ENCODE data around the gene ARPC1B.
A peak's percentile ranks its signal among the peaks of the same experiment; 100 is the strongest.
"Not testable (repeated sequence)": the region's sequence is repeated elsewhere in the genome, so short reads cannot be mapped to it uniquely, and the experiment has no call there.

The ARPC1B gene

GRCh38 chr7:99386584-99387238, 12.2 kb downstream of the ARPC1B start:
- no peak overlapping the region for H3K4me3 ChIP-seq (ENCODE audit: insufficient read depth in 1 of 2, low read depth in 1 of 2, low read length in 2 of 2)
- H2BK5ac ChIP-seq (ENCODE audit: low read depth, low read length, poor library complexity, severe bottlenecking) = no peak overlapping the region
- no peak overlapping the region for H4K8ac ChIP-seq (ENCODE audit: low read length)
- H2AK5ac ChIP-seq (ENCODE audit: low read length, severe bottlenecking) = no peak overlapping the region
- no peak overlapping the region for H3K14ac ChIP-seq (ENCODE audit: low read length in 2 of 2)
- H3K4me2 ChIP-seq (ENCODE audit: low read length, poor library complexity, severe bottlenecking) = no peak overlapping the region
- H2BK12ac ChIP-seq (ENCODE audit: low read length in 2 of 2) = no peak overlapping the region
- H3K4ac ChIP-seq (ENCODE audit: low read depth in 1 of 2, low read length in 2 of 2) = no peak overlapping the region
- H2AFZ ChIP-seq (ENCODE audit: low read depth, low read length) = no peak overlapping the region
- no peaks in the 10 kb centered on the region for H3K9me3 ChIP-seq (ENCODE audit: control insufficient read depth, low read length)
- DNase-seq = peak; percentile 36
- no peaks in the 10 kb centered on the region for H3K27me3 ChIP-seq (ENCODE audit: control insufficient read depth in 1 of 2, insufficient read depth in 1 of 2, low read length in 2 of 2)
- 96% methylated on average over 9 of the region's 9 CpGs for WGBS
- no peak overlapping the region for H3K9ac ChIP-seq (ENCODE audit: low read length)
- no peak overlapping the region for H4K91ac ChIP-seq (ENCODE audit: low read length)
- H3K18ac ChIP-seq (ENCODE audit: low read depth in 1 of 2, low read length in 2 of 2) = no peak overlapping the region
- no peak overlapping the region for H2BK15ac ChIP-seq (ENCODE audit: low read depth, poor library complexity, severe bottlenecking)
- H3K36me3 ChIP-seq (ENCODE audit: control insufficient read depth in 1 of 2, insufficient read depth in 2 of 2, low read depth in 1 of 2, low read length in 2 of 2) = peaks cover 74% of the 10 kb centered on the region in 2 experiments
- H3K27ac ChIP-seq (ENCODE audit: low read length, poor library complexity, severe bottlenecking) = no peak overlapping the region
- H2BK120ac ChIP-seq (ENCODE audit: low read depth, low read length) = no peak overlapping the region
- peaks cover 33% of the 10 kb centered on the region for H3K79me1 ChIP-seq (replicated peaks; ENCODE audit: low read length, poor library complexity, severe bottlenecking)
- no peak overlapping the region for H3K23ac ChIP-seq (ENCODE audit: low read length in 2 of 2)
- peaks cover 12% of the 10 kb centered on the region for H3K4me1 ChIP-seq (ENCODE audit: control insufficient read depth, insufficient read depth, low read depth, low read length)

- H2AK5ac ChIP-seq (ENCODE audit: low read length, severe bottlenecking); H2BK120ac ChIP-seq (ENCODE audit: low read depth, low read length); H3K18ac ChIP-seq (ENCODE audit: low read depth in 1 of 2, low read length in 2 of 2); H3K23ac ChIP-seq (ENCODE audit: low read length in 2 of 2); H2BK12ac ChIP-seq (ENCODE audit: low read length in 2 of 2); H4K91ac ChIP-seq (ENCODE audit: low read length); H3K27ac ChIP-seq (ENCODE audit: low read length, poor library complexity, severe bottlenecking); H3K4me2 ChIP-seq (ENCODE audit: low read length, poor library complexity, severe bottlenecking); H3K14ac ChIP-seq (ENCODE audit: low read length in 2 of 2); H3K9ac ChIP-seq (ENCODE audit: low read length); DNase-seq; H3K9me3 ChIP-seq (ENCODE audit: control insufficient read depth, low read length); H3K4me3 ChIP-seq (ENCODE audit: insufficient read depth in 1 of 2, low read depth in 1 of 2, low read length in 2 of 2); H2BK5ac ChIP-seq (ENCODE audit: low read depth, low read length, poor library complexity, severe bottlenecking); H4K8ac ChIP-seq (ENCODE audit: low read length); H3K4ac ChIP-seq (ENCODE audit: low read depth in 1 of 2, low read length in 2 of 2); H2BK15ac ChIP-seq (ENCODE audit: low read depth, poor library complexity, severe bottlenecking); H3K27me3 ChIP-seq (ENCODE audit: control insufficient read depth in 1 of 2, insufficient read depth in 1 of 2, low read length in 2 of 2); H2AFZ ChIP-seq (ENCODE audit: low read depth, low read length): not testable (repeated sequence)
- Histone ChIP-seq H3K36me3 (ENCODE audit: control insufficient read depth in 1 of 2, insufficient read depth in 2 of 2, low read depth in 1 of 2, low read length in 2 of 2) (peaks cover 76 to 78% of the 10 kb centered on the region in 2 experiments), H3K4me1 (ENCODE audit: control insufficient read depth, insufficient read depth, low read depth, low read length) (peaks cover 10% of the 10 kb centered on the region), H3K79me1 (replicated peaks; ENCODE audit: low read length, poor library complexity, severe bottlenecking) (peaks cover 33% of the 10 kb centered on the region)
- 94% methylated on average over 13 of the region's 14 CpGs for WGBS
These were observed 12.7 kb downstream of the ARPC1B start for GRCh38 chr7:99387239-99387635.

- WGBS = 98% methylated on average over 20 of the region's 20 CpGs
- peaks cover 34% of the 10 kb centered on the region for H3K79me1 ChIP-seq (replicated peaks; ENCODE audit: low read length, poor library complexity, severe bottlenecking)
- H2AK5ac ChIP-seq (ENCODE audit: low read length, severe bottlenecking) = no peak overlapping the region
- no peak overlapping the region for H3K4ac ChIP-seq (ENCODE audit: low read depth in 1 of 2, low read length in 2 of 2)
- H2BK120ac ChIP-seq (ENCODE audit: low read depth, low read length) = no peak overlapping the region
- H3K4me2 ChIP-seq (ENCODE audit: low read length, poor library complexity, severe bottlenecking) = no peak overlapping the region
- no peak overlapping the region for H2AFZ ChIP-seq (ENCODE audit: low read depth, low read length)
- no peak overlapping the region for H3K23ac ChIP-seq (ENCODE audit: low read length in 2 of 2)
- no peaks in the 10 kb centered on the region for H3K9me3 ChIP-seq (ENCODE audit: control insufficient read depth, low read length)
- H2BK15ac ChIP-seq (ENCODE audit: low read depth, poor library complexity, severe bottlenecking) = no peak overlapping the region
- no peaks in the 10 kb centered on the region for H3K27me3 ChIP-seq (ENCODE audit: control insufficient read depth in 1 of 2, insufficient read depth in 1 of 2, low read length in 2 of 2)
- no peak overlapping the region for H2BK5ac ChIP-seq (ENCODE audit: low read depth, low read length, poor library complexity, severe bottlenecking)
- H4K8ac ChIP-seq (ENCODE audit: low read length) = no peak overlapping the region
- H3K4me3 ChIP-seq (ENCODE audit: insufficient read depth in 1 of 2, low read depth in 1 of 2, low read length in 2 of 2) = no peak overlapping the region
- H3K18ac ChIP-seq (ENCODE audit: low read depth in 1 of 2, low read length in 2 of 2) = no peak overlapping the region
- H2BK12ac ChIP-seq (ENCODE audit: low read length in 2 of 2) = no peak overlapping the region
- H3K9ac ChIP-seq (ENCODE audit: low read length) = no peak overlapping the region
- H3K27ac ChIP-seq (ENCODE audit: low read length, poor library complexity, severe bottlenecking) = no peak overlapping the region
- peaks cover 80 to 81% of the 10 kb centered on the region in 2 experiments for H3K36me3 ChIP-seq (ENCODE audit: control insufficient read depth in 1 of 2, insufficient read depth in 2 of 2, low read depth in 1 of 2, low read length in 2 of 2)
- H3K4me1 ChIP-seq (ENCODE audit: control insufficient read depth, insufficient read depth, low read depth, low read length) = peaks cover 17% of the 10 kb centered on the region
- no peak overlapping the region for H4K91ac ChIP-seq (ENCODE audit: low read length)
- no peak overlapping the region for H3K14ac ChIP-seq (ENCODE audit: low read length in 2 of 2)
- DNase-seq = no peak
These were observed 13.4 kb downstream of the ARPC1B start for GRCh38 chr7:99387912-99388311.

GRCh38 chr7:99389772-99390171, 15.2 kb downstream of the ARPC1B start:
- no peaks in the 10 kb centered on the region for H3K27me3 ChIP-seq (ENCODE audit: control insufficient read depth in 1 of 2, insufficient read depth in 1 of 2, low read length in 2 of 2)
- peak overlapping the region in 1 of 2 experiments; percentile 15 for H3K4me3 ChIP-seq (ENCODE audit: insufficient read depth in 1 of 2, low read depth in 1 of 2, low read length in 2 of 2)
- no peak overlapping the region for H3K18ac ChIP-seq (ENCODE audit: low read depth in 1 of 2, low read length in 2 of 2)
- H4K8ac ChIP-seq (ENCODE audit: low read length) = no peak overlapping the region
- H3K27ac ChIP-seq (ENCODE audit: low read length, poor library complexity, severe bottlenecking) = no peak overlapping the region
- H3K9ac ChIP-seq (ENCODE audit: low read length) = no peak overlapping the region
- H2AK5ac ChIP-seq (ENCODE audit: low read length, severe bottlenecking) = no peak overlapping the region
- H2BK5ac ChIP-seq (ENCODE audit: low read depth, low read length, poor library complexity, severe bottlenecking) = no peak overlapping the region
- H2BK12ac ChIP-seq (ENCODE audit: low read length in 2 of 2) = no peak overlapping the region
- no peak overlapping the region for H4K91ac ChIP-seq (ENCODE audit: low read length)
- no peak overlapping the region for H2BK120ac ChIP-seq (ENCODE audit: low read depth, low read length)
- DNase-seq = no peak
- no peak overlapping the region for H3K14ac ChIP-seq (ENCODE audit: low read length in 2 of 2)
- H3K4ac ChIP-seq (ENCODE audit: low read depth in 1 of 2, low read length in 2 of 2) = no peak overlapping the region
- H3K4me2 ChIP-seq (ENCODE audit: low read length, poor library complexity, severe bottlenecking) = no peak overlapping the region
- H3K79me1 ChIP-seq (replicated peaks; ENCODE audit: low read length, poor library complexity, severe bottlenecking) = peaks cover 30% of the 10 kb centered on the region
- H3K9me3 ChIP-seq (ENCODE audit: control insufficient read depth, low read length) = no peaks in the 10 kb centered on the region
- WGBS = 95% methylated on average over 13 of the region's 13 CpGs
- H3K23ac ChIP-seq (ENCODE audit: low read length in 2 of 2) = no peak overlapping the region
- peaks cover 21% of the 10 kb centered on the region for H3K4me1 ChIP-seq (ENCODE audit: control insufficient read depth, insufficient read depth, low read depth, low read length)
- H2BK15ac ChIP-seq (ENCODE audit: low read depth, poor library complexity, severe bottlenecking) = no peak overlapping the region
- H3K36me3 ChIP-seq (ENCODE audit: control insufficient read depth in 1 of 2, insufficient read depth in 2 of 2, low read depth in 1 of 2, low read length in 2 of 2) = peaks cover 80% of the 10 kb centered on the region in 2 experiments
- H2AFZ ChIP-seq (ENCODE audit: low read depth, low read length) = no peak overlapping the region
